Panc1 (cell line): Measurements from ENCODE around the gene NLRC5. TPM values are rescaled to one million over a fixed set of nuclear protein-coding genes. Genes with fewer than 3 reads are reported as not detected.

Experiments used
- ATAC-seq: fragments of 200-7000 bp; cut with Tn5 transposase; 2 replicates; pipeline ENCODE4 v1.9.1; 2020; ENCODE audit warnings: mild to moderate bottlenecking, moderate library complexity
- BruUV-seq: library from RNA; stranded (reverse); fragments of 400-500 nt; replicated peaks from 2 replicates; lab custom pipeline; 2021; lab: Mats Ljungman, UMichigan
- CTCF ChIA-PET: fragments of 300-600 bp; sonication (Branson Sonifier 250); formaldehyde crosslinking; loops from one replicate; lab custom pipeline; 2022; ENCODE audit warnings: antibody characterized with exemption; lab: Charles Lee
- POLR2A ChIA-PET: fragments of 300-600 bp; sonication (Branson Sonifier 250); formaldehyde crosslinking; loops from one replicate; lab custom pipeline; 2022; ENCODE audit warnings: antibody characterized with exemption; lab: Charles Lee
- DNase-seq: peaks from one replicate; pipeline ENCODE4 v3.0.0-alpha.2; 2010; ENCODE audit warnings: low read depth, low spot score
- H3K27ac ChIP-seq: 2 replicates; pipeline ENCODE4 v1.5.1; 2011; ENCODE audit warnings: mild to moderate bottlenecking, low read length, inconsistent platforms
- H3K27me3 ChIP-seq: fragments of 200-500 bp; sonication (Bioruptor generic); 2 replicates; pipeline ENCODE4 v1.6.0; 2014; ENCODE audit warnings: low read length, inconsistent platforms; ENCODE audit not compliant: control insufficient read depth, insufficient read depth
- H3K36me3 ChIP-seq: fragments of 200-500 bp; sonication (Bioruptor generic); 2 replicates; pipeline ENCODE4 v1.5.1; 2014; ENCODE audit warnings: inconsistent platforms, mild to moderate bottlenecking, low read length, moderate library complexity; ENCODE audit not compliant: control insufficient read depth, insufficient read depth
- H3K4me1 ChIP-seq: 2 replicates; pipeline ENCODE4 v1.5.1; 2011; ENCODE audit warnings: inconsistent platforms, mild to moderate bottlenecking, low read length, moderate library complexity; ENCODE audit not compliant: control insufficient read depth, insufficient read depth
- H3K4me3 ChIP-seq, 2 experiments: 2 replicates each; pipeline ENCODE4 v1.5.1; 2011 to 2012; ENCODE audit warnings: low read depth in 2 of 2, low read length in 2 of 2, mild to moderate bottlenecking in 2 of 2, inconsistent platforms in 1 of 2, moderate library complexity in 1 of 2
- H3K9me3 ChIP-seq: fragments of 200-500 bp; sonication (Bioruptor generic); 2 replicates; pipeline ENCODE4 v1.5.1; 2014; ENCODE audit warnings: low read depth, mild to moderate bottlenecking, inconsistent platforms, low read length, moderate library complexity; ENCODE audit not compliant: control insufficient read depth, insufficient read depth
- POLR2AphosphoS5 ChIP-seq: IDR thresholded peaks from 2 replicates; pipeline ENCODE4 v1.6.1; 2012; ENCODE audit warnings: mild to moderate bottlenecking, low read depth, low read length, moderate library complexity
- SIN3A ChIP-seq: IDR thresholded peaks from 2 replicates; pipeline ENCODE4 v1.6.1; 2012; ENCODE audit warnings: low read depth, mild to moderate bottlenecking, low read length, moderate library complexity, borderline replicate concordance; ENCODE audit not compliant: insufficient read depth
- TCF7L2 ChIP-seq: IDR thresholded peaks from 2 replicates; pipeline ENCODE4 v1.6.1; 2011; ENCODE audit warnings: mild to moderate bottlenecking, low read depth, low read length, inconsistent platforms
- in situ Hi-C: cut with HindIII; loops from 2 replicates; pipeline ENCODE4 v1.10.0; 2016; ENCODE audit warnings: low sequenced_read_pairs, low pct_unique_long_range_greater_than_20kb
- intact Hi-C: fragments of 100-400 bp; cut with micrococcal nuclease; formaldehyde crosslinking; loops from one replicate; pipeline ENCODE4 v1.10.0; 2022; ENCODE audit not compliant: unreplicated experiment
- total RNA-seq: library from RNA; stranded (reverse); gene quantifications from one replicate; pipeline ENCODE4 v1.2.1, GENCODE V29; 2021; ENCODE audit not compliant: unreplicated experiment
- TF ChIP-seq, protein P1 (sequence below), 2 experiments: IDR thresholded peaks; 2 replicates each; pipeline ENCODE4 v1.6.1; 2011 to 2012; ENCODE audit warnings: low read depth in 2 of 2, control low read depth in 1 of 2, low read length in 1 of 2, mild to moderate bottlenecking in 1 of 2, moderate library complexity in 1 of 2; ENCODE audit not compliant: insufficient read depth in 1 of 2
- TF ChIP-seq, protein P2 (sequence below): fragments of 450-650 bp; IDR thresholded peaks from 2 replicates; pipeline ENCODE4 v1.5.1; 2017; ENCODE audit warnings: mild to moderate bottlenecking

The NLRC5 gene
- total RNA-seq, 1 experiment from 2014 or later, result 8.8 TPM

DNA sequence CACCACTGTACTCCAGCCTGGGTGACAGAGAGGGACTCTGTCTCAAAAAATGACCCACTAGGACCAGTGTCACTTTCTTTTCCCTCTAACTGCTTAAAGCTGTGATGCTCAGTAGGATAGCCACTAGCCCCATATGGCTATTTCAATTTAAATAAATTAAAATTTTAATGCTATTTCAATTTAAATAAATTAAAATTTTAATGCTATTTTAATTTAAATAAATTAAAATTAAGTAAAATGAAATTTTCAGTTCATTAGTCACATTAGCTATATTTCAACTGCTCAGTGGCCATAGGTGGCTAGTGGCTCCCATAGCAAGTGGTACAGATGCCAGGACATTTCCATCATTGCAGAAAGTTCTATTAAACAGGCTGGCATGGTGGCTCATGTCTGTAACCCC, 43.0 kb downstream of the NLRC5 start:
- DNase-seq (no peak), ATAC-seq (no peak)
- BruUV-seq, result no TSS peak
- no peaks in the 10 kb centered on the region for H3K4me1 ChIP-seq
- no peaks in the 10 kb centered on the region for H3K36me3 ChIP-seq
- no peak overlapping the region for H3K27ac ChIP-seq
- H3K4me3 ChIP-seq, result no peak overlapping the region
- in situ Hi-C loops (no loop called here), intact Hi-C loops (no loop called here)
- no peak for TF ChIP-seq TCF7L2
- TF ChIP-seq, protein P1, sequence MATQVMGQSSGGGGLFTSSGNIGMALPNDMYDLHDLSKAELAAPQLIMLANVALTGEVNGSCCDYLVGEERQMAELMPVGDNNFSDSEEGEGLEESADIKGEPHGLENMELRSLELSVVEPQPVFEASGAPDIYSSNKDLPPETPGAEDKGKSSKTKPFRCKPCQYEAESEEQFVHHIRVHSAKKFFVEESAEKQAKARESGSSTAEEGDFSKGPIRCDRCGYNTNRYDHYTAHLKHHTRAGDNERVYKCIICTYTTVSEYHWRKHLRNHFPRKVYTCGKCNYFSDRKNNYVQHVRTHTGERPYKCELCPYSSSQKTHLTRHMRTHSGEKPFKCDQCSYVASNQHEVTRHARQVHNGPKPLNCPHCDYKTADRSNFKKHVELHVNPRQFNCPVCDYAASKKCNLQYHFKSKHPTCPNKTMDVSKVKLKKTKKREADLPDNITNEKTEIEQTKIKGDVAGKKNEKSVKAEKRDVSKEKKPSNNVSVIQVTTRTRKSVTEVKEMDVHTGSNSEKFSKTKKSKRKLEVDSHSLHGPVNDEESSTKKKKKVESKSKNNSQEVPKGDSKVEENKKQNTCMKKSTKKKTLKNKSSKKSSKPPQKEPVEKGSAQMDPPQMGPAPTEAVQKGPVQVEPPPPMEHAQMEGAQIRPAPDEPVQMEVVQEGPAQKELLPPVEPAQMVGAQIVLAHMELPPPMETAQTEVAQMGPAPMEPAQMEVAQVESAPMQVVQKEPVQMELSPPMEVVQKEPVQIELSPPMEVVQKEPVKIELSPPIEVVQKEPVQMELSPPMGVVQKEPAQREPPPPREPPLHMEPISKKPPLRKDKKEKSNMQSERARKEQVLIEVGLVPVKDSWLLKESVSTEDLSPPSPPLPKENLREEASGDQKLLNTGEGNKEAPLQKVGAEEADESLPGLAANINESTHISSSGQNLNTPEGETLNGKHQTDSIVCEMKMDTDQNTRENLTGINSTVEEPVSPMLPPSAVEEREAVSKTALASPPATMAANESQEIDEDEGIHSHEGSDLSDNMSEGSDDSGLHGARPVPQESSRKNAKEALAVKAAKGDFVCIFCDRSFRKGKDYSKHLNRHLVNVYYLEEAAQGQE (IDR thresholded peaks at IDR 0.05; ENCODE audit: insufficient read depth in 1 of 2, low read depth in 2 of 2, low read length in 1 of 2), result no peak
- TF ChIP-seq, protein P2, sequence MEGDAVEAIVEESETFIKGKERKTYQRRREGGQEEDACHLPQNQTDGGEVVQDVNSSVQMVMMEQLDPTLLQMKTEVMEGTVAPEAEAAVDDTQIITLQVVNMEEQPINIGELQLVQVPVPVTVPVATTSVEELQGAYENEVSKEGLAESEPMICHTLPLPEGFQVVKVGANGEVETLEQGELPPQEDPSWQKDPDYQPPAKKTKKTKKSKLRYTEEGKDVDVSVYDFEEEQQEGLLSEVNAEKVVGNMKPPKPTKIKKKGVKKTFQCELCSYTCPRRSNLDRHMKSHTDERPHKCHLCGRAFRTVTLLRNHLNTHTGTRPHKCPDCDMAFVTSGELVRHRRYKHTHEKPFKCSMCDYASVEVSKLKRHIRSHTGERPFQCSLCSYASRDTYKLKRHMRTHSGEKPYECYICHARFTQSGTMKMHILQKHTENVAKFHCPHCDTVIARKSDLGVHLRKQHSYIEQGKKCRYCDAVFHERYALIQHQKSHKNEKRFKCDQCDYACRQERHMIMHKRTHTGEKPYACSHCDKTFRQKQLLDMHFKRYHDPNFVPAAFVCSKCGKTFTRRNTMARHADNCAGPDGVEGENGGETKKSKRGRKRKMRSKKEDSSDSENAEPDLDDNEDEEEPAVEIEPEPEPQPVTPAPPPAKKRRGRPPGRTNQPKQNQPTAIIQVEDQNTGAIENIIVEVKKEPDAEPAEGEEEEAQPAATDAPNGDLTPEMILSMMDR, result no peak
- TF ChIP-seq POLR2AphosphoS5, result no peak
- no peak for TF ChIP-seq SIN3A
- H3K27me3 ChIP-seq, result no peaks in the 10 kb centered on the region
- no peaks in the 10 kb centered on the region for H3K9me3 ChIP-seq
- POLR2A ChIA-PET, result no interaction called here
- CTCF ChIA-PET, result no interaction called here

DNA sequence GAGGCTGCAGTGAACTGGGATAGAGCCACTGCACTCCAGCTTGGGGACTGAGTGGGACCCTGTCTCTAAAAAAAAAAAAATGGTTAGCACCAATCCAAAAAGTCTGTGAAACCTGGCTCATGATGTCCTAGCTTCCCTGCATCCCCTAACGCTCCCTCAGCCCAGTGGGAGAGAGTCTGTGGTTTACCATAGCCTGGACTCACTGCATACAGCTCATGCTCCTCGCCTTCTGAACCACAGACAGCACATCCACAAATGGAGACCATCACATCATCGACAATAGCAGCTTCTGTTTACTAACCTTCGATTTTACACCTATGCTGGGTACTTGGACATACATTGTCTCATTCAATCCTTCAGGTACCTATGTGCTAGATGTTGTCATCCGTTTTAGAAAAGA, 43.6 kb downstream of the NLRC5 start:
- in situ Hi-C loops (no loop called here), intact Hi-C loops (no loop called here)
- ATAC-seq, result no peak
- Histone ChIP-seq H3K9me3 (no peaks in the 10 kb centered on the region), H3K4me1 (no peaks in the 10 kb centered on the region), H3K36me3 (no peaks in the 10 kb centered on the region), H3K27me3 (no peaks in the 10 kb centered on the region), H3K27ac (no peak overlapping the region), H3K4me3 (no peak overlapping the region)
- CTCF ChIA-PET, result no interaction called here
- no peak for DNase-seq
- POLR2A ChIA-PET, result no interaction called here
- no TSS peak for BruUV-seq
- TF ChIP-seq TCF7L2 (no peak), SIN3A (no peak)
- TF ChIP-seq, protein P1 (IDR thresholded peaks at IDR 0.05; ENCODE audit: insufficient read depth in 1 of 2, low read depth in 2 of 2, low read length in 1 of 2), result no peak
- TF ChIP-seq, protein P2, result no peak
